SK-N-SH (cell line): Measurements from ENCODE around the gene TSPAN4. TPM values are rescaled to one million over a fixed set of nuclear protein-coding genes. Genes with fewer than 3 reads are reported as not detected.

Source experiments
- CTCF ChIA-PET: fragments of 300-600, 350-600 bp; formaldehyde crosslinking; extraction: SDS; loops from one replicate; lab custom pipeline; 2021; lab: Yijun Ruan, JAX
- POLR2A ChIA-PET: fragments of 350-600 bp; sonication (Branson Sonifier 250); formaldehyde crosslinking; extraction: SDS; loops from one replicate; lab custom pipeline; 2020; ENCODE audit warnings: antibody characterized with exemption, inconsistent platforms; lab: Yijun Ruan, JAX
- DNase-seq: peaks from one replicate; pipeline ENCODE4 v3.0.0; 2012
- H2AFZ ChIP-seq: fragments of 200-600 bp; sonication (generic); 2 replicates; pipeline ENCODE4 v1.8.1; 2016; ENCODE audit warnings: antibody characterized with exemption, mild to moderate bottlenecking, low read depth
- H3F3A ChIP-seq: fragments of 200-600 bp; sonication (generic); replicated peaks from 2 replicates; pipeline ENCODE3; 2016; ENCODE audit warnings: antibody characterized with exemption, mild to moderate bottlenecking; ENCODE audit not compliant: insufficient read depth
- H3K27ac ChIP-seq, 2 experiments: fragments of 200-500 bp in 1 of 2; fragments of 200-600 bp in 1 of 2; sonication (Bioruptor generic) in 1 of 2; sonication (generic), shearing (Covaris generic) in 1 of 2; 2 replicates each; pipeline versions ENCODE4 v1.5.1 to v1.6.1; 2014 to 2016; ENCODE audit warnings: low read depth in 2 of 2, inconsistent platforms in 1 of 2, low read length in 1 of 2, mild to moderate bottlenecking in 1 of 2, mixed read lengths in 1 of 2
- H3K27me3 ChIP-seq: fragments of 200-600 bp; sonication (generic), shearing (Covaris generic); 2 replicates; pipeline ENCODE4 v1.6.1; 2016; ENCODE audit warnings: mixed run types; ENCODE audit not compliant: insufficient read depth
- H3K36me3 ChIP-seq, 2 experiments: fragments of 200-500 bp in 1 of 2; fragments of 200-600 bp in 1 of 2; sonication (Bioruptor generic) in 1 of 2; sonication (generic) in 1 of 2; replicated peaks in 1 of 2; 2 replicates each; pipeline versions ENCODE3 to v1.5.1; 2014 to 2016; ENCODE audit warnings: low read length in 1 of 2, mild to moderate bottlenecking in 1 of 2; ENCODE audit not compliant: insufficient read depth in 2 of 2, control insufficient read depth in 1 of 2
- H3K4me1 ChIP-seq, 2 experiments: fragments of 200-500 bp in 1 of 2; fragments of 200-600 bp in 1 of 2; sonication (Bioruptor generic) in 1 of 2; sonication (generic), shearing (Covaris generic) in 1 of 2; 2 replicates each; pipeline versions ENCODE4 v1.5.1 to v1.6.1; 2014 to 2016; ENCODE audit warnings: low read depth in 1 of 2, low read length in 1 of 2, mixed run types in 1 of 2; ENCODE audit not compliant: insufficient read depth in 2 of 2, control insufficient read depth in 1 of 2
- H3K4me2 ChIP-seq: fragments of 200-600 bp; sonication (generic), shearing (Covaris generic); 2 replicates; pipeline ENCODE4 v1.6.1; 2017; ENCODE audit warnings: mixed run types
- H3K4me3 ChIP-seq, 2 experiments: fragments of 200-500 bp in 1 of 2; fragments of 200-600 bp in 1 of 2; sonication (Bioruptor generic) in 1 of 2; sonication (generic), shearing (Covaris generic) in 1 of 2; 2 replicates each; pipeline versions ENCODE4 v1.5.1 to v1.8.1; 2014 to 2016; ENCODE audit warnings: low read depth in 2 of 2, inconsistent platforms in 1 of 2, low read length in 1 of 2, mild to moderate bottlenecking in 1 of 2, mixed read lengths in 1 of 2, moderate library complexity in 1 of 2
- H3K79me2 ChIP-seq: fragments of 200-600 bp; sonication (generic); 2 replicates; pipeline ENCODE4 v1.8.1; 2017; ENCODE audit warnings: mild to moderate bottlenecking; ENCODE audit not compliant: insufficient read depth
- H3K9ac ChIP-seq: fragments of 200-600 bp; sonication (generic); 2 replicates; pipeline ENCODE4 v1.6.1; 2017; ENCODE audit warnings: mixed run types
- H3K9me2 ChIP-seq: fragments of 200-600 bp; sonication (generic); 2 replicates; pipeline ENCODE4 v1.6.1; 2017; ENCODE audit warnings: mixed run types
- H3K9me3 ChIP-seq: fragments of 200-600 bp; sonication (generic); 2 replicates; pipeline ENCODE4 v1.6.1; 2017; ENCODE audit warnings: mixed run types, mild to moderate bottlenecking, moderate library complexity
- H4K20me1 ChIP-seq: fragments of 200-600 bp; sonication (generic); 2 replicates; pipeline ENCODE4 v1.6.1; 2017; ENCODE audit warnings: mild to moderate bottlenecking, mixed run types; ENCODE audit not compliant: insufficient read depth
- CTCF ChIP-seq: fragments of 200-600 bp; sonication (generic); IDR thresholded peaks from 2 replicates; pipeline ENCODE4 v1.6.1; 2017; ENCODE audit warnings: antibody characterized with exemption, mild to moderate bottlenecking, moderate library complexity
- FOSL2 ChIP-seq: IDR thresholded peaks from 2 replicates; pipeline ENCODE4 v1.4.0; 2012; ENCODE audit warnings: low read depth, mild to moderate bottlenecking, moderate library complexity, borderline replicate concordance
- GABPA ChIP-seq: IDR thresholded peaks from 2 replicates; pipeline ENCODE4 v1.4.0; 2012; ENCODE audit warnings: low read depth, mild to moderate bottlenecking
- IRF3 ChIP-seq: fragments of 150-350 bp; IDR thresholded peaks from 2 replicates; pipeline ENCODE4 v1.6.1; 2016; ENCODE audit warnings: mild to moderate bottlenecking, low read depth, low read length
- NRF1 ChIP-seq: IDR thresholded peaks from 2 replicates; pipeline ENCODE4 v1.6.1; 2012; ENCODE audit warnings: low read depth, mild to moderate bottlenecking, low read length
- RAD21 ChIP-seq: IDR thresholded peaks from 2 replicates; pipeline ENCODE4 v1.6.1; 2012; ENCODE audit warnings: mild to moderate bottlenecking, low read length
- RXRA ChIP-seq: IDR thresholded peaks from 2 replicates; pipeline ENCODE4 v1.4.0; 2012; ENCODE audit warnings: low read depth, mild to moderate bottlenecking, borderline replicate concordance
- SMC3 ChIP-seq: IDR thresholded peaks from 2 replicates; pipeline ENCODE4 v1.6.1; 2012; ENCODE audit warnings: low read depth, low read length, improper control_type of control experiment
- TEAD4 ChIP-seq: IDR thresholded peaks from 2 replicates; pipeline ENCODE4 v1.4.0; 2012; ENCODE audit warnings: mild to moderate bottlenecking, borderline replicate concordance; ENCODE audit not compliant: insufficient read depth
- ZBTB33 ChIP-seq: IDR thresholded peaks from 2 replicates; pipeline ENCODE4 v1.4.0; 2012; ENCODE audit warnings: low read depth, borderline replicate concordance
- WGBS: methylation state at CpG from one replicate; pipeline ENCODE4 v1.1.6; 2017; ENCODE audit warnings: low lambda C conversion rate; 5-methylcytosine and 5-hydroxymethylcytosine counted together
- polyA plus RNA-seq, 3 experiments: library from polyadenylated mRNA; depleted of rRNA; stranded (reverse); fragments of >200 nt; gene quantifications; 2 replicates each; pipeline ENCODE4 v1.2.3, GENCODE V29; 2012

TSPAN4 gene
- polyA plus RNA-seq, 1 of the 3 experiments (the other 2 are of a cell fraction) = 226 TPM

- 85% methylated on average over 4 of the region's 17 CpGs for WGBS
- Histone ChIP-seq H4K20me1 (no peaks in the 10 kb centered on the region), H3F3A (no peaks in the 10 kb centered on the region), H3K4me2 (no peak overlapping the region), H3K4me1 (peaks cover 0 to 3% of the 10 kb centered on the region in 2 experiments; a peak in 1 of 4 replicates), H2AFZ (no peak overlapping the region), H3K4me3 (no peak overlapping the region), H3K27ac (no peak overlapping the region), H3K9ac (no peak overlapping the region), H3K27me3 (no peaks in the 10 kb centered on the region), H3K79me2 (no peaks in the 10 kb centered on the region), H3K36me3 (peaks cover 0 to 43% of the 10 kb centered on the region in 2 experiments), H3K9me3 (no peaks in the 10 kb centered on the region), H3K9me2 (no peaks in the 10 kb centered on the region)
- ChIA-PET CTCF (interaction anchor here (0.5 to 2.6 kb wide), 18 partner anchors 13 to 305 kb away, joined by 3 to 21 read pairs (median 4); partner anchors contain the start of gene CHID1), POLR2A (interaction anchor here (0.7 to 1.2 kb wide), 2 partner anchors 13 to 38 kb away, joined by 3 read pairs; partner anchors contain the start of gene CHID1)
- TF ChIP-seq IRF3 = no peak
- TF ChIP-seq TEAD4 = no peak
- no peak for TF ChIP-seq CTCF
- TF ChIP-seq FOSL2 = no peak
- no peak for TF ChIP-seq ZBTB33
- no peak for TF ChIP-seq RXRA
- TF ChIP-seq NRF1 = no peak
- no peak for TF ChIP-seq GABPA
- DNase-seq = no peak
Observed at GRCh38 chr11:897253-898142, 54.8 kb downstream of the TSPAN4 start.

GRCh38 chr11:898143-898511 lies 55.5 kb downstream of the TSPAN4 start:
- no peaks in the 10 kb centered on the region for H3K4me1 ChIP-seq
- H3K9me2 ChIP-seq = no peaks in the 10 kb centered on the region
- WGBS = 64% methylated on average over 8 of the region's 10 CpGs
- no peaks in the 10 kb centered on the region for H3K27me3 ChIP-seq
- no peak overlapping the region for H3K4me2 ChIP-seq
- no peaks in the 10 kb centered on the region for H3F3A ChIP-seq
- peak; percentile 62 for TF ChIP-seq RAD21
- TF ChIP-seq NRF1 = no peak
- TF ChIP-seq CTCF = peak; percentile 48
- TF ChIP-seq SMC3 = peak; percentile 29; the same call in 1 of the 2 replicates
- H3K9ac ChIP-seq = no peak overlapping the region
- no peaks in the 10 kb centered on the region for H3K79me2 ChIP-seq
- H3K27ac ChIP-seq = no peak overlapping the region
- no peaks in the 10 kb centered on the region for H3K9me3 ChIP-seq
- peaks cover 0 to 49% of the 10 kb centered on the region in 2 experiments for H3K36me3 ChIP-seq
- H4K20me1 ChIP-seq = no peaks in the 10 kb centered on the region
- ChIA-PET CTCF (interaction anchor here (0.5 to 2.6 kb wide), 18 partner anchors 13 to 304 kb away, joined by 3 to 21 read pairs (median 4); partner anchors contain the start of gene CHID1), POLR2A (interaction anchor here (0.7 to 1.2 kb wide), 2 partner anchors 12 to 38 kb away, joined by 3 read pairs; partner anchors contain the start of gene CHID1)
- H2AFZ ChIP-seq = no peak overlapping the region
- H3K4me3 ChIP-seq = no peak overlapping the region
- DNase-seq = peak; percentile 70
